GM18909 (cell line): ENCODE data around the gene TMEM86A.

Experiments used
- ATAC-seq: cut with Tn5 transposase; IDR thresholded peaks from one replicate; pipeline ENCODE4 v1.9.1; 2021; ENCODE audit warnings: mild to moderate bottlenecking; ENCODE audit not compliant: unreplicated experiment, poor library complexity

The TMEM86A gene

DNA sequence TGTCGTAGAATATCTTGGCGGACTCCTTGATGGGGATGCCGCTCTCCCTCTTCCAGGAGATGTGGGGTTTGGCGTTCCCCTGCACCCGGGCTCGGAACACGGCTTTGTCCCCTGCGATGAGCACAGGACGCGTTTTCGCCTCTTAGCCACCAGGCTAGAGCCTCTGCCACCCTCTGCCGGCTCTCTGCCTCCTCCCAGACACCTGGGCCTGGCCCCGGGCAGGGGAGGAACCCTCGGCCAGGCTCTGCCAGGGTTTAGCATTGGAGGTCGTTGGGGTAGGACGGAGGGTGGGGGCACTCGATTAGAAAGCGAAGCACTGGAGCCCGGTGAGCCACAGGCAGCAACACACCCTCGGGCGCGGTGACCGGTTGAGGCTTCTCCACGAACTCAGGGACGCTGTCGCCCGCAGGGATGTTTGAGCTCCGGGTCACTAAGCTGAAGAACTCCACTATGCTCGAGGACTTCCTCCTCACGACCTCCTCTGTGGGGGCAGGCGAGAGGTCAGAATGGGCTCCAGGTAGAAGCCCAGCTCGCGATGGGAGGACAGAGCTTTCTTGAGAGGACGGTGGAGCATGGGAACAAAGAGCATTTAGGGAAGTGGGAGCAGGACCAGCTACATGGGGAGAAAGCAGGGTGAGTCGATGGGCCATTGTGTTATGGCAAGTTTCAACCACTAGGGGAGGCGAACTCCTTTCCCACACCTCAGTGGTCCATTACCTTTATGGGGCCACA, 23.1 kb downstream of the TMEM86A start:
- peak; percentile 72 for ATAC-seq

DNA sequence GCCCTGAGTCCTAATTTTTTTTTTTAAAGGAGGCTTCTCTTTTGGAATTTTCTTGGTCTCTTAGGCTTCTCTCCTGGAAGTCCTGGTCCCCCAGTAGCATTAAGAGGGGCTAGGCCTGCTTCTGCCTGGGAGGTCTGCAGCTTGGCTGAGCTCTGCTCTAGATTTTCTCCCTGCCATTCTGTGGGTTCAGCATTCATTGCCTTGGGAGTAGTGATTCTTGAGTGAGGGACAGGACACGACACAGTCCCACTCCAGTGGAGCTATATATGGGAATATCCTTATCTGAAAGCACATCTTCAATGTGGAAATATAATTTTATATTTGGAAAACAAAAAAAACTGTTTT, 23.7 kb downstream of the TMEM86A start:
- peak; percentile 6 for ATAC-seq

DNA sequence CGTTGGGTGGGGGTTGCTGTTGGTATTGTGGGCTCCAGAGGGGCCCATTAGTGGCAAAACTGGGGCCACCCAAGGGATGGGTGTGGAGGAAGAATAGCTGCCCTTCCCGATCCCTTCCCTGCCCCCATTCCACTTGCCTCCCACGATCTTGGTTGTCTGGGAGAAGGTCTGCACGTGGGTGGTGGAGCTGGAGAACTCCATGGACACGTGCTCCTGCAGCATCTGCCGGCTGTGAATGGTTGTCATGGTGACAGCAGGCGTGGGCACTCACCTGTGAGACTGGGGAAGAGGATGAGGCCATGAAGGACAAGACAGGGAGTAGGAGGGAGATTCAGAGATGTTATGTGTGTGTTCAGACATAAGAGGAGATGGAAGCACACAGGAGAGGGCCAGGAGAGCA, 25.4 kb downstream of the TMEM86A start:
- ATAC-seq, result no peak

DNA sequence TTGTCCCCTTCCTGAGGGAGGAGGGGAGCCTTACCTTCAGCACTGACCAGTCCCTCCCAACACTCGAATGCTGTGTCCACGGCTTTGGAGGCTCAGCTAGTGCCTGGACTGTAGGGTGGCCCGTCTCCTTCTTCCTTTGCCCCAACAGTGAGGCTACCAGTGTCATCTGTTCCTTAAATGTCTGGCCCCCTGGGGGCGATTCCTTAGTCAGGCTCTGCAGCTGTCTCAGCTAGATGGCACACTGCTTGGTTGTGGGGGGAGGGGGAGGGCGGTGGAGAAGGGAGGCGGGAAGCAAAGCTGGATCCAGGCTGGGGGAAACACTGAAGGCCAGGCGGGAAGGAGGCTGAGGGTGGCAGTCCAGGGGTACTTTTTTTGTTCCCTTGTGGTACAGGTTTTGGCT, 27.5 kb downstream of the TMEM86A start, which contains the start of gene IGSF22:
TSS of gene IGSF22 (minus strand) at position 149 of the 400 bp plus-strand sequence. CDS start 1,952 bp downstream, outside the sequence.
- no peak for ATAC-seq

DNA sequence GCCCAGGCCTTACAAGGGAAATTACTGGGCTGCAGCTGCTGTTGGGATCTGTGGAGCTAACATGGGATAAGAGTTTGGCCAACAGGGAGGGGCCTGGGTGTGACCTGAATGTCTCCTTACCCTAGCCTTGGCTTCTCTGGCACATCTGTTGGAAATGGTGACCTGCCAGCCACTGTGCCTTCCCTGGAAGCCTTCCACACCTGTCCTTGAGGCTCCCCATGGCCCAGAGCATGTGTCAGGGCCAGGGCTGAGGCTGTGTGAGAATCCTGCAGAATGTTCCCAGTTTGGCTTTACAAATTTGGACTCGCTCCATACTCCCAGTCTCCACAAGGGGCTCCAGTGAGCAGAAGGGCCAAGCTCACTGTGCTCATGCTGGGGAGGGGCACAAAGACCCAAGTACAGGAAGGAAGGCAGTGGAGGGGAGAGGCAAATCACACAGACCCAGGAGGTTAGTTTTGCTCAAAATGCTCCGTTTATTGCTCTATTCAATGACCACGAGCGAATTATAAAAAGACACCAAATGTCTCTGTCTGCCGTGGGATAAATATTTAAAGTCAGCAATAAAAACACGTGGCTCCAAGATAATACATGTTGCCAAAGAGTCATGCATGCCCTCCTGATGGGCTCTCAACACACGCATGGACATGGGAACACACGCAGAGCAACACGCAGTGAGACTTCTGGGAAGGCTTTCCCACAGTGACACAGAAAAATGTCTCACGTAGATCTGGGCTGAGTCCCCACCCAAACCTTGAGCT, 29.1 kb downstream of the TMEM86A start:
- ATAC-seq, result peak; percentile 57

DNA sequence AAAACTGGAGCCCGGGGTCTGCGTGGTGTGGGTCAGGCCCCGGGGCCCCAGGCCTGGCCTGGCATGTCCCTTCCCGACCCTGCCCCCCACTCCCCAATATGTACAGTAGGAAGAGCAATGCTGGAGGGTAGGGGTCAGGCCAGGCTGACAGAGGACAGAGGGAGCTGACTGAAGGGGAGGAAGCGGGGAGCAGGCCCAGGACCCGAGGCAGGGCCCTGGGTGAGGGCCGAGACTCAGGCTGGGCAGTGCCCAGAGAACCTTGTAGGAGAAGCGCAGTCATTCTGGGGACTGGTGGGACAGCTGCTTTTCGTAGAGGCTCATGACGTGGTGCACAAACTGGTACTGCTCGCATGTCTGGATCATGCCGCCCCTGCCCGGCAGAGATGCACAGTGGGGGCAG, 30.1 kb downstream of the TMEM86A start:
- ATAC-seq, result no peak

DNA sequence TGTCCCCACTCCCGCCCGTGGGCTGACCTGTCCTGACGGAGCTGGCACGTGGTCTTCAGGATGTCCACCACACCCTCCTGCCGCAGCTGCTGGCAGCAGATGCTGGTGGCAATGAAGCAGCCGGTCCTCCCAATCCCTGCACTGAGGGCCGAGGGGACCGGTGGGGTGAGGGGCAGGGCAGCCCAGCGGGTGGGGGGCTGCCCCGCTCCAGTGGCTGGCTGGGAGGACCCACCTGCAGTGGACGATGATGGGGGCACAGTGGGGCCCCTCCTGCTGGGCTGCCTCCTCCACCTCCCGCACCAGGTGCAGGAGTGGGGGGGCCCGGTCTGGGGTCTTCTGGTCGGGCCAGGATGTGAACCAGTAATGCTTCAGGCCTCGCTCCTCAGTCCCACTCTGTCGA, 30.8 kb downstream of the TMEM86A start:
- no peak for ATAC-seq

DNA sequence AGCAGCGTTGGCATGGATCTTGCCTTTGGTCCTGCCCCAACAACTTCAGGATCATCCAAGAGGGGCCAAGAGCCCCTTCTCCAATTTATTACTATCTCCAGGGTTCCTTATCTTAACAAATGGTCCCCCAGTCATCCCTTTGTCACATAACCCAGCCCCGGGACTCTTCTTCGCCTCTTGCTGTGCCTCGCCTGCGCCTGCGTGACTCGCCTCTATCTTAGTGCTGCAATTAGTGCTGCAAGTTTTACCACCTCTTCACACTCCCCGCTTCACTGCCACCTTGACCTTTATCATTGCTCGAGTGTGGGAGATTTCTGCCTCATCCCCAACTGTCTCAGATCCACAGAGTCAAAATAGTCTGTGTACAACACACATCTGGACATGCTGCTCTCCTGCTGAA, 31.4 kb downstream of the TMEM86A start:
- ATAC-seq, result no peak

DNA sequence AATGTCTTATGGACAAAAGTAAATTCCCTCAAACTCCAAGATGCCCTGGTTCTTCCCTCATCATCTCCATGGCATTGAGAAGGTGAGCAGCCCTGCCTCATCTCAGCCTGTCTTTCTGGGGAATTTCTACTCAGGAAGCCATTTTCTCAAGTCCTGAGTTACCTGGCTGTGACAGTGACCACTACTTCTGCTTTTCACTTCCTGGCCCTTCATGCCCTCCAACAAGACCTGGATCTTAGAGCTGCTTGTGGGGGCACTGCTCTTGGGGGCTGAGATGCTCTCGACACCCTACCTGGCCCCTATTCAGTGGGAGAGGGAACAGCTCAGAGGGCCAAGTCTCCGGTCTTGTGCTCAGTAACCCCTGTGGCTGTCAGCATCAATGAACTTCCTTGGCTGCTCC, 32.9 kb downstream of the TMEM86A start:
- peak; percentile 17 for ATAC-seq

DNA sequence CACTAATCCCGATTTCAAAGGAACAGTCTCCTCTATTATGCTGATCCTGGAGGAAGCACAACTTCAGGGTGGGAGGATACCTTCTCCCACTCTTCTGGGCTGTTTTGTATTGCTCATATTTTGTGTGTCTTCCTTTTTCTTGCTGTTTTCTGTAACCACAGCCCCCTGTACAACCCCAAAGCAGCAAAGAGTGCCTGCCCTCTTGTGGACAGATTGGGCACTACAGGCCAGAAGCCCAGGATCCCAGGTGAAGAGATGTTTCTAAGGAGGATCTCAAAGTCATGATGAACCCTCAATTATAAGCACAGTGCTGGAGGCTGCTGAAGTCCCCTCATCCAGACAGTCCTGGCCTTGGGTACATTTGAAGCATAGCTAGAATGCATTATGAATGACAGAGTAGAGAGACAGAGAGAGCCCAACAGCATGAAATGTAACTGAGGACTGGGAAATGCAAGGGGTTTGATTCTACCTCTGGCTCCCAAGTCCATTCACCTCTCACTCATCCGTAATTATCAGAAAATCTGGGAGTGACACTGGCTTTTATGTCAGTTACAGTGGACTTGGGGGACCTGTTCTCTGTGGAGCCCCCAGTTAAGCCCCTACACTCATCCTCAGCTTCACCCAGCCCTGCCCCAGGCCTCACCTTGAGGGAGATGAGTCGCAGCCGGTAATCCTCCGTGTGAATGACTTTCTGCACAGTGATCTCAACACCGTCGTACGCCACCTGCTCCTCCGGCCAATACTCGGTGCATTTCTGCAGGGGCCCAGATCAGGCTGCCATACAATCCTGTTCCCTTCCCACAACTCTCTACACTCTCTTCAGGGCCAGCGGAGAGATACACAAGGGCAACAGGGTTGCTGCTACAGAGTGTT, 33.6 kb downstream of the TMEM86A start:
- peak; percentile 50 for ATAC-seq

DNA sequence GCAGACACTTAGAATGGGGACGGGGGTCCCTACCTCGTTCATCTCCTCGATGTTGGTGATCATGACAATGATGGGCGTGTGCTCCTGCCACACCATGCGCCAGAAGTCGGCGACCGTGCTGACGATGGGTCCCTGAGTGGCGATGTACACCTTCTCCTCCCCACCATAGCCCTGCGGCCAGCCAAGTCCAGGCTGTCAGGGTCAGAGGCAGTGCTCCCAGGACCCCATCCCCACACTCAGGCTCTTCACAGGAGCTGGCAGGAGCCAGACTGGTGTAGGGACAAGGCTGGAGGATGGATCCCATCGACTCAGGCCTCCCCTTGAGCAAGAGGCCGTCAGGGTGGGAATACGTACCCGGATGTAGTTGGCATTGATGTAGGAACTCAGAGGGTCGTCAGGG, 34.6 kb downstream of the TMEM86A start:
- ATAC-seq, result no peak

DNA sequence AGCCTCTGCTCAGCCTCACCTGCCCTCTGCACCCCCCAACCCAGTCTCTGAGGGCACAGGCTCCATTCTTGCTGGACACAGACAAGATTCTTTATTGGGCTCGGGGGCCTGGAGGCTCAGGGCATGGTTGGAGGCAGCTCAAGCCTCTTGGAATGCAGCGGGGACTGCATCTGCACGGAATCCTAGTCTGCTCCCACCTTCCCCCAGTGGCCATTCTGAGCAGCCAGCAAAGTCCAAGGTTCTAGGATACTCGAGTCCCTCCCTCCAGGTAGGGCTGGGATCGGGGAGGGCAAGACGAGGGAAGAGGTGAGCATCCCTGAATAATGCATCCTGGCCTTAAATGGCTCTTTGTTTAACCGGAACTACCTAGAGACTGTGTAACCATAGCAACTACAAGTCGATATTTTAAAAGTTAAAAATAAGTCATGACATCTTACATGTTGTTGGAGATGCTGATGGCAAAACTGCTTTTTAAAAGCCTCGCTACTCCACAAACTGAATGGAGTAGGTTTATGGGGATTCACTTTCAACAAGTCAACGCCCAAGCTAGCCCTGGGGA, 38.1 kb downstream of the TMEM86A start:
- ATAC-seq, result no peak

DNA sequence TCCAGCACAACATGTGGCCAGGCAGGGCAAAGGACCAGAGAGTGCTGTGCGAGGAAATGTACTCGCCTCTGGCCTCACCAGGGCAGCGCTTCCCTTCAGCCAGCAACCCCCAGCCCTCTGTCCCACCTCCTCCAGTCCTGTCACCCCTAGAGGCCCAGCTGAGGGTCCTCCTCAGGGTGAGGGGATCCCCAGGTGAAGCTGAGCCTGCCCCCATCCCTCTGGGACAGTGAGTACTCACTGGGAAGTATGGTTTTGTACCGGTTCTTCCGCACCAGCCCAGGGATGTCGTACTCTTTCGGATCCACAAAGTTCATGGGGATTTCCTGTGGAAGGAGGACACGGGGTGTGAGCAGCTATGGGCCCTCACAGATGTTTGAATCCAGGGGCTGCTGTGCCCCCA, 39.1 kb downstream of the TMEM86A start:
- ATAC-seq, result no peak

DNA sequence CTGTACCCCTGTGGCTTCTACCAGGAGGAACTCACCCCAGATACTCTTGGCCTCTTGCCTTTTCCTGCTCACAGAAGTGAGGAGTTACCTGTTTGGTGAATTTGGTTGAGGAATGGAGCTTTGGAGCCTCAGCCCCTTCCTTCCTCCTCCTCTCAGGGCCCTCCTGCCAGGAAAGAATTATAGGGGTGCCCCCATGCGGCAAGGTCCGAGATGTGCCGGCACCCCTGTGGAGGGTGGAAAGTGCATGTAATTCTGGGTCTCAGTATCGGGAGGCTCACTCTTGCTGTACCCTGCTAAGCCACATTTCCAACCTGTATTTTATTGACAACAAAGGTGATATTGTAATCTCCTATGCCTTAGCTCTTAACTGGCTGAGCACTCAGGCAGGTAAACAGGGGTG, 41.1 kb downstream of the TMEM86A start:
- no peak for ATAC-seq

DNA sequence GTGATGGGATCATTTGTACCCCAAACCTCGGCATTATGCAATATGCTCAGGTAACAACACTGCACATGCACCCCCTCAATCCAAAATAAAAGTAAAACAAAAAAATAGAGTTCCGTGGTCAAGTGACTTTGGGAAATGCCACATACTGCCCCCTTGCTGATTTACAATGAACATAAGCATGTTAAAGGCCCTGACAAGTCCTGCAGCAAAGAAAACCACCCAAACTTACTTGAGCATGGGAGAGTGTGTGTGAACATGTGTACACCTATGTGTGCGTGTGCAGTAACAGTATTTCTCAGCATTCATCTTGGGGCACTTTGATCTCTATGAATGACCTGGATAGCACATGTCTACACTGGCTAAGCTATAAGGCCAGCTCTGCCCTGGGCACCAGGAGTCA, 43.2 kb downstream of the TMEM86A start:
- ATAC-seq, result no peak

DNA sequence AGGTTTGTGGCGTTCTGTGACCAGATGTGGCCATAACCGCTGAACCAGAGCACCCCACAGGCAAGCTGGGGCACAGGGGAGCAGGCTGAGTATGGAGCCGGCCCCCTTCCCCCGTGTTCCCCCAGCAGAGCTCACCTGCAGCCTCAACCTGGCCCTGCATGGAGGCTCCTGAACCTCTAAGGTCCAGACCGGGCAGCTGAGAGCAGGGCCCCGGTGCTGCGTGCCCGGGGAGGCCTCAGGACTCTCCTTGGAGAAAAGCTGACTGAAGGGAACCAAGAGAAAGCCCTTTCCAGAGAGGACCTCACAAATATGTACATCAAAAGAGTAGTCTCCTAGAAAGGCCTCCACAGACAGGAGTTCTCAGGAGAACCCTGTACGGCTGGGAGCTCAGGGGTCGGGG, 44.8 kb downstream of the TMEM86A start:
- no peak for ATAC-seq

DNA sequence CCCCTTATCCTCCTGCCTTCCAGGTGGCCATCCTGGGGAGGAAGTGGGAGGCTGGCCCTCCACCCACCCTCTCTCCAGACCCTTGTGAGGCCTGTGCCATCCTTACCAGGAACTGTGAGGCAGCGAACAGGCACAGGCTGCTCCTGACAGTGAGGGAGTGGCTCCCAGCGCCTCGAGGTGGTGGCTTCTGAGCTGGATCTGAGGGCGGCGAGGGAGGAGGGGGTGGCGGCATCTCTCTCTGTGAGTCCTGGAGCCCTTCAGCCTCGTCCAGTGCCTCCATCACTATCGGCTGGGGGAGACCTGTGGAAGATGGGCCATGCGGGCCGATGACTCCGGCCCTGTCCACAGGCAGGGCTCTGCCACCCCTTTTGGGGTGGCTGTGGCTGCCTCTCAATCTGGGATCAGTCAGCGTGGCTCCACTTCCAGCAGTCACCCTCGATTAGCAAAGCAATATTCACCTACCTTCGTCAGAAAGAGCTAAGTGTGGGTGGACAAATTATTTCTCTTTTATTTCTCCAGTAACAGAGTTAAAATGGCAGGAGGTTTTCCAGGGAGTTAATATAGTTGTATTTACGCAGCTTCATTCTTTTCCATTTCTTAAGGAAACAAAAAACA, 45.4 kb downstream of the TMEM86A start:
- ATAC-seq, result no peak

DNA sequence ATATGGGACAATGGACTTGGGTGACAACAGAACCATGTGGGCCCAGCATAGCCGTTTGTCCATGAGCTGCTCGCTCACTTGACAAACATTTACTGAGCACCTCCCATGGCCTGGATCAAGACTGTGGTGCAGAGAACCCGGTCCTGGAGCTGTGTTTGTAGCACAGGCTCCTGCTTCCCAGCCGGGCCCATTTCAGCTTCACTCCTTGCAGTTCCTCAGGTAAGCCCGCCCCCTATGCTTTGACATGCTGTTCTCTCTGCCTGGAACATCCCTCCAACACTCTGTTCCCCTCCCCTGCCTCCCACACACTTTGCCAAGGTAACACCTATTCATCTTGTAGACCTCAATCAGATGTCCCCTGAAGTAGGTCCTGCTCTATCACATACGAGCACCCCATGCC, 46.7 kb downstream of the TMEM86A start:
- no peak for ATAC-seq

DNA sequence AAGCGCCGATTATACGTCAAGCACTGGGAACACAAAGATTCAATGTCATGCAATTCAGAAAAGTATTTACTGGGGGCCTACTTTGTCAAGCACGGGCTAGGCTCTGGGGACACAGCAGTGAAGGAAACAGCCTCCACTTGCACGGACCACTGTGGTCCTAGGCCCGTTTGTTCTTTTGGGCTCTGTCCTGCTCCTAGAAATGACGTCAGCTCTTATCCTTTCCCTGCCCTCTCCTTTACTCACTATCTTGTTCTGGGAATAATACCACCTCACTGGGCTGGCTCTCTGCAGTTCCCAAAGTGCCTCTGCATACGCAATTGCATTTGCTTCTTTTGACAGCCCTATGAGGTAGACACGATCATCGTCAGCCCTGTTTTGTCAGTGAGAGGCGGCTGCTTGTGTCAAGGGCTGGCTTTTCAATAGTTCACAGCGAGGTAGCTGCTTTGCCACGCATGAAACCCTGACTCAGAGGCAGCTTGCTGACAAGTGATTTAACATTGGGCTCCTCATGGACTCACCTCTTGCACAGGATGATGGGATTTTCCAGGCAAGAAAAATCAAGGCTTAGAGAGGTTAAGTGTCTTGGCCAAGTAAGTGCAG, 50.3 kb downstream of the TMEM86A start:
- no peak for ATAC-seq
